Measurements from ENCODE around the gene ELMO3.

- TF ChIP-seq CTCF (IDR thresholded peaks at IDR 0.05; ENCODE audit: low read depth, low read length) (no peak), EZH2phosphoT487 (IDR thresholded peaks at IDR 0.05; ENCODE audit: low read depth) (no peak)
Observed at GRCh38 chr16:67245186-67245585, 46.3 kb downstream of the ELMO3 start.

Measured in OCI-LY3 (cell line).